ENCODE data around the gene NOS2. TPM values are rescaled to one million over a fixed set of nuclear protein-coding genes. Genes with fewer than 3 reads are reported as not detected.
"Not testable (repeated sequence)": the region's sequence is repeated elsewhere in the genome, so short reads cannot be mapped to it uniquely, and the experiment has no call there.

NOS2 gene
- polyA plus RNA-seq, 1 donor from 2014 or later, result 0.53 TPM

DNA sequence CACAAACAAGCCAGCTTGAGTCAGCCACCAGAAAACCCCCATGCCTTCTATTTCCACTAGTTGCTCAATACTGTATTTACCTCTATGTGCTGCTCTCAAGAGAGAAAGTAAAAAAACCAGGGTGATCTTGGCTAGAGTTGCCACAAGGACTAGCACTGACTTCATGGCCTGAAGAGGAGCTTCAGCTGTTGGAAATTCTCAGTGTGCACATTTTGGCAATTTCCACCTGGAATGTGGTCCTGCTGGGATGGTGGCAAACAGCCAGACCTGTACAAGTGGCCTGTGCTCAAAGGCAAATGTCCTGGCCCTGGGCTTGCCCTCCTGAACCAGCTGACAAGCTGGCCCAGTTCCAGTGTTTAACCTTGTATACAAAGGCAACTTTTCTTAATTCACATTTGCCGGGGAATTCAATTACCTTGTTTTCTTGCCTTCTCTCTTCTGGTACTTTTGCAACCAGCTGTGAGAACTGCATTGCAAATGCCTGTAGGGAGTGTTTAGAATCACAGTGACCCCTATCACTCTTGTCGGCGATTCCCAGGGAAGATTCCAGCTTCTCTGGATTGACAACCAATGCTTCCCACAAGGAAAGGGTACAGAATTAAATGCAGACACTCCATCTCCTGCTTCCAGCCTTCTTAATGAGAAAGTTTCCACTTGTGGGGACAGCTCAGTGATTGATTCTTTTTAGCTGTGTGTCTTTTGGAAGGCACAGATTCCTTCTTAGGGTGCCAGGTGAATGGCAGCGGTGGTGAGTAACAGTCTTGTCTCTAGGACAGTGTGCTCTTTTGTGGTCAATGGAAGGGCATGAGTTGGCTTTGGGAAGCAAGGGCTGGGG, 39.5 kb upstream of the NOS2 start:
- not testable (repeated sequence) for H3K9me2 ChIP-seq (ENCODE audit: insufficient read depth, low read length); H3K27me3 ChIP-seq (ENCODE audit: insufficient read depth, low read depth, low read length); H2AFZ ChIP-seq (ENCODE audit: low read depth, low read length); H3K79me2 ChIP-seq (replicated peaks; ENCODE audit: insufficient read depth, low read length); H3K36me3 ChIP-seq (ENCODE audit: insufficient read depth, low read length); H3K4me3 ChIP-seq (ENCODE audit: low read length); H3K9ac ChIP-seq (ENCODE audit: low read length); H4K20me1 ChIP-seq (ENCODE audit: insufficient read depth); H3F3A ChIP-seq (ENCODE audit: insufficient read depth, low read length, poor library complexity, severe bottlenecking); H3K9me3 ChIP-seq (ENCODE audit: low read length); H3K4me2 ChIP-seq (ENCODE audit: low read length); H3K27ac ChIP-seq (ENCODE audit: low read length)

DNA sequence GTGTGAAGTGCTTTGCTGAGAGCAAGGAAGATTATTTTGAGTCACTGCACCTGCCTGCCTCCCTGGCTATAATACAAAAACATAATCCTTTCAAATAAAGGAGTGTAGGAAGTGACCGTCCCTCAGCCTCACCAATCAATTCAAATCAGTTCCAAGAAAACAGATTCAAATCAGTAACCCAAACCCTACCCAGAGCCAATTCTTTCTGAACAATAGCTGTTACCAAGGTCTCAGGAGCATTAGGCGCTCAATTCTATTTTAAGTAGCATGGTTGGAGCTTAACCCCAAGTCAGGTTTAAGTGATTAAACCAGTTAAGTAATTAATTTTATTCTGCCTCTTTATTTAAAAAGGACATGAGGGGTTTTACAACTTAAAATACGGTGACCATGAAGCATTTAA, 38.3 kb upstream of the NOS2 start:
- not testable (repeated sequence) for H3K9ac ChIP-seq (ENCODE audit: low read length); H3K4me2 ChIP-seq (ENCODE audit: low read length); H3K79me2 ChIP-seq (replicated peaks; ENCODE audit: insufficient read depth, low read length); H3K4me3 ChIP-seq (ENCODE audit: low read length); H3F3A ChIP-seq (ENCODE audit: insufficient read depth, low read length, poor library complexity, severe bottlenecking); H3K9me2 ChIP-seq (ENCODE audit: insufficient read depth, low read length); H3K9me3 ChIP-seq (ENCODE audit: low read length); H3K27me3 ChIP-seq (ENCODE audit: insufficient read depth, low read depth, low read length); H4K20me1 ChIP-seq (ENCODE audit: insufficient read depth); H2AFZ ChIP-seq (ENCODE audit: low read depth, low read length); H3K27ac ChIP-seq (ENCODE audit: low read length); H3K36me3 ChIP-seq (ENCODE audit: insufficient read depth, low read length)

DNA sequence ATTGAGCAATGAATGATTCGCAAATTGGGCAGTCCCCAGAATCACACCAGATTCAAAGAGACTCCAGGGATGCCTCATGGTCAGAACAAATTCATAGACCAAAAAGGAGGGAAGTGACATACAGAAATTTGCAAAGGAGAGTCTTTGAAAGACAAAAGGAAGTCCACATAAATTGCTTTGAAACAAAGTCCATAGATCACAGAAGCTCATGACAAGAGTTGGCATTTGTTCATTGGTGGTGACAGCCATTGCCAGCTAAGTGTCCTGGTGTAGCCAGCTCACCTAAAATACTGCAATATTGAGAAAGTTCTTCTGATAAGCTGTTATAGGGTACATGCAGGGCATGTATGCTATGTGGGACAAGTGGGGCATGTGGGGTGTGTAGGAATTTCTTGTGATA, 37.4 kb upstream of the NOS2 start:
- H3K27me3 ChIP-seq (ENCODE audit: insufficient read depth, low read depth, low read length), result not testable (repeated sequence)

GRCh38 chr17:27836651-27837050, 36.3 kb upstream of the NOS2 start:
- H3K27me3 ChIP-seq (ENCODE audit: insufficient read depth, low read depth, low read length), result no peaks in the 10 kb centered on the region
- H3F3A ChIP-seq (ENCODE audit: insufficient read depth, low read length, poor library complexity, severe bottlenecking), result no peaks in the 10 kb centered on the region
- no peaks in the 10 kb centered on the region for H3K79me2 ChIP-seq (replicated peaks; ENCODE audit: insufficient read depth, low read length)
- H4K20me1 ChIP-seq (ENCODE audit: insufficient read depth), result no peaks in the 10 kb centered on the region
- no peaks in the 10 kb centered on the region for H3K36me3 ChIP-seq (ENCODE audit: insufficient read depth, low read length)
- H3K4me3 ChIP-seq (ENCODE audit: low read length), result no peak overlapping the region
- H3K4me2 ChIP-seq (ENCODE audit: low read length), result no peak overlapping the region
- no peak overlapping the region for H3K9ac ChIP-seq (ENCODE audit: low read length)
- no peaks in the 10 kb centered on the region for H3K9me3 ChIP-seq (ENCODE audit: low read length)
- TF ChIP-seq EP300 (conservative IDR thresholded peaks at IDR 0.05; ENCODE audit: poor library complexity, severe bottlenecking) (no peak), EZH2 (IDR thresholded peaks at IDR 0.05; ENCODE audit: borderline replicate concordance, insufficient read depth, low read length, poor library complexity, severe bottlenecking) (no peak), SMC3 (conservative IDR thresholded peaks at IDR 0.05; ENCODE audit: poor library complexity) (no peak), TAF1 (IDR thresholded peaks at IDR 0.05; ENCODE audit: low read depth) (no peak), RAD21 (conservative IDR thresholded peaks at IDR 0.05) (no peak), MXI1 (conservative IDR thresholded peaks at IDR 0.05; ENCODE audit: poor library complexity, severe bottlenecking) (no peak), POLR2AphosphoS5 (IDR thresholded peaks at IDR 0.05) (no peak)
- TF ChIP-seq, protein P1, sequence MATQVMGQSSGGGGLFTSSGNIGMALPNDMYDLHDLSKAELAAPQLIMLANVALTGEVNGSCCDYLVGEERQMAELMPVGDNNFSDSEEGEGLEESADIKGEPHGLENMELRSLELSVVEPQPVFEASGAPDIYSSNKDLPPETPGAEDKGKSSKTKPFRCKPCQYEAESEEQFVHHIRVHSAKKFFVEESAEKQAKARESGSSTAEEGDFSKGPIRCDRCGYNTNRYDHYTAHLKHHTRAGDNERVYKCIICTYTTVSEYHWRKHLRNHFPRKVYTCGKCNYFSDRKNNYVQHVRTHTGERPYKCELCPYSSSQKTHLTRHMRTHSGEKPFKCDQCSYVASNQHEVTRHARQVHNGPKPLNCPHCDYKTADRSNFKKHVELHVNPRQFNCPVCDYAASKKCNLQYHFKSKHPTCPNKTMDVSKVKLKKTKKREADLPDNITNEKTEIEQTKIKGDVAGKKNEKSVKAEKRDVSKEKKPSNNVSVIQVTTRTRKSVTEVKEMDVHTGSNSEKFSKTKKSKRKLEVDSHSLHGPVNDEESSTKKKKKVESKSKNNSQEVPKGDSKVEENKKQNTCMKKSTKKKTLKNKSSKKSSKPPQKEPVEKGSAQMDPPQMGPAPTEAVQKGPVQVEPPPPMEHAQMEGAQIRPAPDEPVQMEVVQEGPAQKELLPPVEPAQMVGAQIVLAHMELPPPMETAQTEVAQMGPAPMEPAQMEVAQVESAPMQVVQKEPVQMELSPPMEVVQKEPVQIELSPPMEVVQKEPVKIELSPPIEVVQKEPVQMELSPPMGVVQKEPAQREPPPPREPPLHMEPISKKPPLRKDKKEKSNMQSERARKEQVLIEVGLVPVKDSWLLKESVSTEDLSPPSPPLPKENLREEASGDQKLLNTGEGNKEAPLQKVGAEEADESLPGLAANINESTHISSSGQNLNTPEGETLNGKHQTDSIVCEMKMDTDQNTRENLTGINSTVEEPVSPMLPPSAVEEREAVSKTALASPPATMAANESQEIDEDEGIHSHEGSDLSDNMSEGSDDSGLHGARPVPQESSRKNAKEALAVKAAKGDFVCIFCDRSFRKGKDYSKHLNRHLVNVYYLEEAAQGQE (IDR thresholded peaks at IDR 0.05; ENCODE audit: borderline replicate concordance), result no peak
- TF ChIP-seq, protein P2, sequence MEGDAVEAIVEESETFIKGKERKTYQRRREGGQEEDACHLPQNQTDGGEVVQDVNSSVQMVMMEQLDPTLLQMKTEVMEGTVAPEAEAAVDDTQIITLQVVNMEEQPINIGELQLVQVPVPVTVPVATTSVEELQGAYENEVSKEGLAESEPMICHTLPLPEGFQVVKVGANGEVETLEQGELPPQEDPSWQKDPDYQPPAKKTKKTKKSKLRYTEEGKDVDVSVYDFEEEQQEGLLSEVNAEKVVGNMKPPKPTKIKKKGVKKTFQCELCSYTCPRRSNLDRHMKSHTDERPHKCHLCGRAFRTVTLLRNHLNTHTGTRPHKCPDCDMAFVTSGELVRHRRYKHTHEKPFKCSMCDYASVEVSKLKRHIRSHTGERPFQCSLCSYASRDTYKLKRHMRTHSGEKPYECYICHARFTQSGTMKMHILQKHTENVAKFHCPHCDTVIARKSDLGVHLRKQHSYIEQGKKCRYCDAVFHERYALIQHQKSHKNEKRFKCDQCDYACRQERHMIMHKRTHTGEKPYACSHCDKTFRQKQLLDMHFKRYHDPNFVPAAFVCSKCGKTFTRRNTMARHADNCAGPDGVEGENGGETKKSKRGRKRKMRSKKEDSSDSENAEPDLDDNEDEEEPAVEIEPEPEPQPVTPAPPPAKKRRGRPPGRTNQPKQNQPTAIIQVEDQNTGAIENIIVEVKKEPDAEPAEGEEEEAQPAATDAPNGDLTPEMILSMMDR (IDR thresholded peaks at IDR 0.05; ENCODE audit: poor library complexity, severe bottlenecking), result no peak
- no peak overlapping the region for H2AFZ ChIP-seq (ENCODE audit: low read depth, low read length)
- H3K27ac ChIP-seq (ENCODE audit: low read length), result no peak overlapping the region
- no peaks in the 10 kb centered on the region for H3K9me2 ChIP-seq (ENCODE audit: insufficient read depth, low read length)

More for the DNA sequence above, 37.4 kb upstream of the NOS2 start:
- not testable (repeated sequence) for H3F3A ChIP-seq (ENCODE audit: insufficient read depth, low read length, poor library complexity, severe bottlenecking); H3K4me3 ChIP-seq (ENCODE audit: low read length); H3K79me2 ChIP-seq (replicated peaks; ENCODE audit: insufficient read depth, low read length); H3K36me3 ChIP-seq (ENCODE audit: insufficient read depth, low read length); H3K27ac ChIP-seq (ENCODE audit: low read length); H3K4me2 ChIP-seq (ENCODE audit: low read length); H2AFZ ChIP-seq (ENCODE audit: low read depth, low read length); H3K9me3 ChIP-seq (ENCODE audit: low read length); H4K20me1 ChIP-seq (ENCODE audit: insufficient read depth); H3K9me2 ChIP-seq (ENCODE audit: insufficient read depth, low read length); H3K9ac ChIP-seq (ENCODE audit: low read length)

Measured in neural cell (in vitro differentiated cells).